ENCODE measurements around the gene CENPC.

- TF ChIP-seq EZH2 (IDR thresholded peaks at IDR 0.05; ENCODE audit: borderline replicate concordance, low read depth, low read length, poor library complexity, severe bottlenecking): no peak
- TF ChIP-seq, protein P1, sequence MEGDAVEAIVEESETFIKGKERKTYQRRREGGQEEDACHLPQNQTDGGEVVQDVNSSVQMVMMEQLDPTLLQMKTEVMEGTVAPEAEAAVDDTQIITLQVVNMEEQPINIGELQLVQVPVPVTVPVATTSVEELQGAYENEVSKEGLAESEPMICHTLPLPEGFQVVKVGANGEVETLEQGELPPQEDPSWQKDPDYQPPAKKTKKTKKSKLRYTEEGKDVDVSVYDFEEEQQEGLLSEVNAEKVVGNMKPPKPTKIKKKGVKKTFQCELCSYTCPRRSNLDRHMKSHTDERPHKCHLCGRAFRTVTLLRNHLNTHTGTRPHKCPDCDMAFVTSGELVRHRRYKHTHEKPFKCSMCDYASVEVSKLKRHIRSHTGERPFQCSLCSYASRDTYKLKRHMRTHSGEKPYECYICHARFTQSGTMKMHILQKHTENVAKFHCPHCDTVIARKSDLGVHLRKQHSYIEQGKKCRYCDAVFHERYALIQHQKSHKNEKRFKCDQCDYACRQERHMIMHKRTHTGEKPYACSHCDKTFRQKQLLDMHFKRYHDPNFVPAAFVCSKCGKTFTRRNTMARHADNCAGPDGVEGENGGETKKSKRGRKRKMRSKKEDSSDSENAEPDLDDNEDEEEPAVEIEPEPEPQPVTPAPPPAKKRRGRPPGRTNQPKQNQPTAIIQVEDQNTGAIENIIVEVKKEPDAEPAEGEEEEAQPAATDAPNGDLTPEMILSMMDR (conservative IDR thresholded peaks at IDR 0.05; ENCODE audit: low read depth, low read length): no peak
Observed at GRCh38 chr4:67470871-67471270, 74.4 kb downstream of the CENPC start.

All from A673 (cell line).